C1 segment of cervical spinal cord (tissue), 14 donors: ENCODE measurements around the gene KLHL3.
A peak's percentile ranks its signal among the peaks of the same experiment; 100 is the strongest.
"Not testable (repeated sequence)": the region's sequence is repeated elsewhere in the genome, so short reads cannot be mapped to it uniquely, and the experiment has no call there.

Source experiments
- DNase-seq, 14 donors: peaks; one replicate each; lab custom pipeline; 2025; lab: John Stamatoyannopoulos, UW

KLHL3 gene

GRCh38 chr5:137735555-137736284 is at the start of gene KLHL3:
Gene KLHL3, minus strand, starts transcription at chr5:137736089. Its CDS starts 443 bp downstream, at chr5:137735646.
- peak in 8 of 14 donors; percentile 7 to 92 (median 20) for DNase-seq

- DNase-seq: peak in 2 of 14 donors; percentile 7 to 18
Observed at GRCh38 chr5:137782984-137783536, 47.2 kb upstream of the KLHL3 start.

- no peak for DNase-seq
Observed at GRCh38 chr5:137782055-137782454, 46.2 kb upstream of the KLHL3 start.

GRCh38 chr5:137778772-137779564 is 43.1 kb upstream of the KLHL3 start:
- peak in 1 of 14 donors; percentile 60 for DNase-seq

- DNase-seq: not testable (repeated sequence)
Observed at GRCh38 chr5:137767937-137768336, 32.0 kb upstream of the KLHL3 start.

GRCh38 chr5:137761566-137761965 is 25.7 kb upstream of the KLHL3 start:
- DNase-seq: no peak

GRCh38 chr5:137760719-137761516 is 25.0 kb upstream of the KLHL3 start:
- DNase-seq: no peak

- no peak for DNase-seq
Observed at GRCh38 chr5:137760294-137760693, 24.4 kb upstream of the KLHL3 start.

- no peak for DNase-seq
Observed at GRCh38 chr5:137758715-137759306, 22.9 kb upstream of the KLHL3 start.

GRCh38 chr5:137758121-137758520 is 22.2 kb upstream of the KLHL3 start:
- DNase-seq: no peak

- DNase-seq: no peak
Observed at GRCh38 chr5:137757634-137758033, 21.7 kb upstream of the KLHL3 start.

GRCh38 chr5:137754961-137755762 is 19.3 kb upstream of the KLHL3 start:
- no peak for DNase-seq

GRCh38 chr5:137754188-137754960 is 18.5 kb upstream of the KLHL3 start, which contains the start of gene HNRNPA0:
Gene HNRNPA0, minus strand, starts transcription at chr5:137754363. Its CDS starts 297 bp downstream, at chr5:137754066.
- DNase-seq: peak; percentile 97 to 100 (median 100)

- DNase-seq: peak in 5 of 14 donors; percentile 51 to 82 (median 63)
Observed at GRCh38 chr5:137753691-137754187, 17.9 kb upstream of the KLHL3 start.

GRCh38 chr5:137752905-137753690 is 17.2 kb upstream of the KLHL3 start:
- DNase-seq: peak in 5 of 14 donors; percentile 10 to 44 (median 28)

GRCh38 chr5:137751869-137752491 is 16.1 kb upstream of the KLHL3 start:
- peak in 2 of 14 donors; percentile 4 to 34 for DNase-seq

- no peak for DNase-seq
Observed at GRCh38 chr5:137750436-137750835, 14.5 kb upstream of the KLHL3 start.

- no peak for DNase-seq
Observed at GRCh38 chr5:137747848-137748247, 12.0 kb upstream of the KLHL3 start.
